Uterus (tissue), 2 donors: ENCODE results near the gene SMAD5.

ENCODE experiments used
- CTCF ChIP-seq, 4 experiments: fragments of 200-600 bp in 2 of 4; fragments of 450-650 bp in 2 of 4; sonication (generic) in 2 of 4; IDR thresholded peaks; one replicate each; pipeline ENCODE4 v1.5.1; 2016 to 2019; ENCODE audit warnings: antibody characterized with exemption in 4 of 4, mild to moderate bottlenecking in 2 of 4, moderate library complexity in 1 of 4
- POLR2A ChIP-seq, 2 donors: fragments of 450-650 bp; IDR thresholded peaks; one replicate each; pipeline ENCODE4 v1.6.1; 2016; ENCODE audit warnings: antibody characterized with exemption in 2 of 2, mild to moderate bottlenecking in 1 of 2, moderate library complexity in 1 of 2

- TF ChIP-seq CTCF (IDR thresholded peaks at IDR 0.05), result no peak
- TF ChIP-seq POLR2A (IDR thresholded peaks at IDR 0.05), result no peak
Observed at GRCh38 chr5:136205061-136205702, 72.5 kb downstream of the SMAD5 start.
